GM23248 (cell line): ENCODE measurements around the gene UGT1A10. TPM values are rescaled to one million over a fixed set of nuclear protein-coding genes. Genes with fewer than 3 reads are reported as not detected.

Experiments
- DNase-seq: peaks from one replicate; pipeline ENCODE4 v3.0.0-alpha.2; 2015
- H2AFZ ChIP-seq: fragments of 200-600 bp; sonication (generic); 2 replicates; pipeline ENCODE4 v1.6.1; 2016; ENCODE audit warnings: antibody characterized with exemption
- H3F3A ChIP-seq: fragments of 200-600 bp; sonication (generic); 2 replicates; pipeline ENCODE4 v1.6.1; 2016; ENCODE audit warnings: mild to moderate bottlenecking, antibody characterized with exemption, mixed run types; ENCODE audit not compliant: insufficient read depth
- H3K27ac ChIP-seq: fragments of 200-600 bp; sonication (generic); 2 replicates; pipeline ENCODE4 v1.5.1; 2016; ENCODE audit warnings: mild to moderate bottlenecking
- H3K27me3 ChIP-seq: fragments of 200-600 bp; sonication (generic); replicated peaks from 2 replicates; pipeline ENCODE4 v1.6.1; 2016; ENCODE audit warnings: mild to moderate bottlenecking; ENCODE audit not compliant: insufficient read depth
- H3K36me3 ChIP-seq: fragments of 200-600 bp; sonication (generic); 2 replicates; pipeline ENCODE4 v1.6.1; 2016; ENCODE audit warnings: low read depth, mild to moderate bottlenecking
- H3K4me1 ChIP-seq: fragments of 200-600 bp; sonication (generic); 2 replicates; pipeline ENCODE4 v1.6.1; 2016; ENCODE audit warnings: mild to moderate bottlenecking; ENCODE audit not compliant: insufficient read depth
- H3K4me2 ChIP-seq: fragments of 200-600 bp; sonication (generic); one replicate; pipeline ENCODE4 v1.6.1; 2016; ENCODE audit warnings: mild to moderate bottlenecking; ENCODE audit not compliant: unreplicated experiment
- H3K4me3 ChIP-seq: fragments of 200-600 bp; sonication (generic); 2 replicates; pipeline ENCODE4 v1.5.1; 2016; ENCODE audit warnings: mild to moderate bottlenecking
- H3K79me2 ChIP-seq: fragments of 200-600 bp; sonication (generic); 2 replicates; pipeline ENCODE4 v1.6.1; 2016; ENCODE audit warnings: mild to moderate bottlenecking; ENCODE audit not compliant: insufficient read depth
- H3K9ac ChIP-seq: fragments of 200-600 bp; sonication (generic); 2 replicates; pipeline ENCODE4 v1.6.1; 2016; ENCODE audit warnings: mild to moderate bottlenecking
- H3K9me2 ChIP-seq: fragments of 200-600 bp; sonication (generic); 2 replicates; pipeline ENCODE4 v1.6.1; 2016; ENCODE audit warnings: mixed run types, mild to moderate bottlenecking, moderate library complexity; ENCODE audit not compliant: insufficient read depth
- H3K9me3 ChIP-seq: fragments of 200-600 bp; sonication (generic); one replicate; pipeline ENCODE4 v1.6.1; 2017; ENCODE audit warnings: low read depth
- H4K20me1 ChIP-seq: fragments of 200-600 bp; sonication (generic); 2 replicates; pipeline ENCODE4 v1.6.0; 2016; ENCODE audit not compliant: insufficient read depth
- EZH2 ChIP-seq: fragments of 200-600 bp; sonication (generic); IDR thresholded peaks from 2 replicates; pipeline ENCODE4 v1.6.1; 2018; ENCODE audit warnings: antibody characterized with exemption, mild to moderate bottlenecking; ENCODE audit not compliant: insufficient read depth, poor library complexity, severe bottlenecking
- EZH2phosphoT487 ChIP-seq: fragments of 200-600 bp; sonication (generic); IDR thresholded peaks from 2 replicates; pipeline ENCODE4 v1.6.1; 2018; ENCODE audit warnings: antibody characterized with exemption, moderate library complexity, mild to moderate bottlenecking, low read depth; ENCODE audit not compliant: insufficient read depth
- WGBS, 2 experiments: methylation state at CpG; one replicate each; pipeline ENCODE4 v1.1.6; 2015 to 2017; ENCODE audit warnings: low lambda C conversion rate in 2 of 2, low coverage in 1 of 2; ENCODE audit errors: missing lambda C conversion rate in 2 of 2; 5-methylcytosine and 5-hydroxymethylcytosine counted together
- in situ Hi-C: fragments of 300-500 bp; cut with MboI; formaldehyde crosslinking; loops from 2 replicates; pipeline ENCODE4 v1.15.0; 2020
- polyA plus RNA-seq: library from polyadenylated mRNA; unstranded; fragments of >200 nt; fragmentation: Nextera tagmentation; extraction: Ambion mirVana; gene quantifications from 2 replicates; pipeline ENCODE4 v1.2.1, GENCODE V29; 2016
- total RNA-seq: library from RNA; depleted of rRNA; stranded (reverse); fragments of >200 nt; shearing (Covaris generic); gene quantifications from 2 replicates; pipeline ENCODE4 v1.2.3, GENCODE V29; 2014

UGT1A10 gene
- total and polyA plus RNA-seq, 2 experiments from 2014 or later, result not detected

- no peak overlapping the region for H3K4me3 ChIP-seq
- no peaks in the 10 kb centered on the region for H3K4me1 ChIP-seq
- 12 to 17% methylated on average over 4 of the region's 4 CpGs for WGBS, 2 experiments
- no peak overlapping the region for H3K9ac ChIP-seq
- no peak overlapping the region for H3K4me2 ChIP-seq
- in situ Hi-C loops, result no loop called here
- no peaks in the 10 kb centered on the region for H4K20me1 ChIP-seq
- H3K27ac ChIP-seq, result no peak overlapping the region
- H3F3A ChIP-seq, result no peaks in the 10 kb centered on the region
- no peaks in the 10 kb centered on the region for H3K79me2 ChIP-seq
- H3K9me3 ChIP-seq, result no peaks in the 10 kb centered on the region
- no peak for DNase-seq
- H3K36me3 ChIP-seq, result no peaks in the 10 kb centered on the region
- H3K27me3 ChIP-seq, result no peaks in the 10 kb centered on the region; the same call in 1 of the 2 replicates
- H3K9me2 ChIP-seq, result no peaks in the 10 kb centered on the region
- no peak overlapping the region for H2AFZ ChIP-seq
- TF ChIP-seq EZH2 (no peak), EZH2phosphoT487 (no peak)
These were observed 38.7 kb downstream of the UGT1A10 start for GRCh38 chr2:233674995-233675394.

GRCh38 chr2:233676046-233676445, 39.8 kb downstream of the UGT1A10 start:
- Histone ChIP-seq H2AFZ (no peak overlapping the region), H3K9me2 (no peaks in the 10 kb centered on the region), H3K79me2 (no peaks in the 10 kb centered on the region), H3K9ac (no peak overlapping the region), H3K4me1 (no peaks in the 10 kb centered on the region), H4K20me1 (no peaks in the 10 kb centered on the region), H3K27ac (no peak overlapping the region), H3K4me2 (no peak overlapping the region), H3F3A (no peaks in the 10 kb centered on the region), H3K4me3 (no peak overlapping the region), H3K36me3 (no peaks in the 10 kb centered on the region), H3K27me3 (no peaks in the 10 kb centered on the region), H3K9me3 (no peaks in the 10 kb centered on the region)
- WGBS, 2 experiments, result 35 to 39% methylated on average over 2 of the region's 2 CpGs
- no peak for TF ChIP-seq EZH2phosphoT487
- no peak for TF ChIP-seq EZH2
- peak; percentile 16 for DNase-seq
- in situ Hi-C loops, result no loop called here

GRCh38 chr2:233679196-233679595, 42.9 kb downstream of the UGT1A10 start:
- in situ Hi-C loops, result no loop called here
- TF ChIP-seq EZH2 (no peak), EZH2phosphoT487 (no peak)
- Histone ChIP-seq H2AFZ (no peak overlapping the region), H3F3A (no peaks in the 10 kb centered on the region), H3K27ac (no peak overlapping the region), H3K4me2 (no peak overlapping the region), H3K4me1 (no peaks in the 10 kb centered on the region), H3K79me2 (no peaks in the 10 kb centered on the region), H3K27me3 (no peaks in the 10 kb centered on the region), H3K36me3 (no peaks in the 10 kb centered on the region), H3K9ac (no peak overlapping the region), H4K20me1 (no peaks in the 10 kb centered on the region), H3K9me3 (no peaks in the 10 kb centered on the region), H3K9me2 (no peaks in the 10 kb centered on the region), H3K4me3 (no peak overlapping the region)
- WGBS, 2 experiments, result 10 to 12% methylated on average over 4 of the region's 4 CpGs
- no peak for DNase-seq

- DNase-seq, result peak; percentile 2
- Histone ChIP-seq H3K9me3 (no peaks in the 10 kb centered on the region), H3F3A (no peaks in the 10 kb centered on the region), H3K27ac (no peak overlapping the region), H3K27me3 (no peaks in the 10 kb centered on the region), H3K4me2 (no peak overlapping the region), H3K9ac (no peak overlapping the region), H3K4me1 (no peaks in the 10 kb centered on the region), H3K36me3 (no peaks in the 10 kb centered on the region), H3K4me3 (no peak overlapping the region), H3K9me2 (no peaks in the 10 kb centered on the region), H3K79me2 (no peaks in the 10 kb centered on the region), H4K20me1 (no peaks in the 10 kb centered on the region), H2AFZ (no peak overlapping the region)
- in situ Hi-C loops, result no loop called here
- TF ChIP-seq EZH2phosphoT487 (no peak), EZH2 (no peak)
- 42 to 45% methylated on average over 4 of the region's 4 CpGs for WGBS, 2 experiments
These were observed 44.3 kb downstream of the UGT1A10 start for GRCh38 chr2:233680361-233681045.
